Peyer's patch (tissue), 4 donors: ENCODE measurements around the gene RANGRF.

ENCODE experiments used
- POLR2A ChIP-seq, 2 donors: fragments of 450-650 bp; IDR thresholded peaks; one replicate each; pipeline ENCODE4 v1.5.1; 2017; ENCODE audit warnings: antibody characterized with exemption in 2 of 2, mild to moderate bottlenecking in 2 of 2, moderate library complexity in 2 of 2
- TF ChIP-seq, protein P1 (sequence below), 6 experiments: fragments of 450-650 bp in 4 of 6; fragments of 200-600 bp in 2 of 6; sonication (generic) in 1 of 6; IDR thresholded peaks; one replicate each; pipeline ENCODE4 v1.5.1; 2017 to 2019; ENCODE audit warnings: antibody characterized with exemption in 6 of 6, mild to moderate bottlenecking in 3 of 6, moderate library complexity in 1 of 6

DNA sequence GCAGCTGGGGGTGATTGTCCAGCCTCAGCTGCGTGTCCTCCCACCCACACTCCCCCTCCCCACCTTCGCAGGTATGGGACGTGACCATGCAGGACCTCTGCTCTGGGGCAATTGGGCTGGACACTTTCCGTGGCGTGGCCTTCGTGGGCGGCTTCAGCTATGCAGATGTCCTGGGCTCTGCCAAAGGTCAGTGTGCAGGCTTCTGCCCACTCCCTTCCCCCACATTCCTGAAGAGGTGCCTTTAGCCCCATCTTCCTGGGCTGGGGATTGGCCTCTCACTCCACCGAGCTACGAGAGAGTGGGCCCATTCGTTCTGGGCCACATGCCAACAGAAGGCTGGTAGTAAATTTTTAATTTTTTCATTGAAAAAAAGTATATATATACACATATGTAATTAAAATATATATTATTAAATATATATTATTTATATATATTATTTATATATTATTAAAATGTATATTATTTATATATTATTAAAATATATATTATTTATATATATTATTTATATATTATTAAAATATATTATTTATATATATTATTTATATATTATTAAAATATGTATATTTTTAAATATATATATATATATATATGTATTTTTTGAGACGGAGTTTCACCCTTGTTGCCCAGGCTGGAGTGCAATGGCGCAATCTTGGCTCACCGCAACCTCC is 20.9 kb upstream of the RANGRF start:
- TF ChIP-seq, protein P1, sequence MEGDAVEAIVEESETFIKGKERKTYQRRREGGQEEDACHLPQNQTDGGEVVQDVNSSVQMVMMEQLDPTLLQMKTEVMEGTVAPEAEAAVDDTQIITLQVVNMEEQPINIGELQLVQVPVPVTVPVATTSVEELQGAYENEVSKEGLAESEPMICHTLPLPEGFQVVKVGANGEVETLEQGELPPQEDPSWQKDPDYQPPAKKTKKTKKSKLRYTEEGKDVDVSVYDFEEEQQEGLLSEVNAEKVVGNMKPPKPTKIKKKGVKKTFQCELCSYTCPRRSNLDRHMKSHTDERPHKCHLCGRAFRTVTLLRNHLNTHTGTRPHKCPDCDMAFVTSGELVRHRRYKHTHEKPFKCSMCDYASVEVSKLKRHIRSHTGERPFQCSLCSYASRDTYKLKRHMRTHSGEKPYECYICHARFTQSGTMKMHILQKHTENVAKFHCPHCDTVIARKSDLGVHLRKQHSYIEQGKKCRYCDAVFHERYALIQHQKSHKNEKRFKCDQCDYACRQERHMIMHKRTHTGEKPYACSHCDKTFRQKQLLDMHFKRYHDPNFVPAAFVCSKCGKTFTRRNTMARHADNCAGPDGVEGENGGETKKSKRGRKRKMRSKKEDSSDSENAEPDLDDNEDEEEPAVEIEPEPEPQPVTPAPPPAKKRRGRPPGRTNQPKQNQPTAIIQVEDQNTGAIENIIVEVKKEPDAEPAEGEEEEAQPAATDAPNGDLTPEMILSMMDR (IDR thresholded peaks at IDR 0.05): no peak
- TF ChIP-seq POLR2A (IDR thresholded peaks at IDR 0.05): no peak
